Stimulated activated CD8-positive, alpha-beta memory T cell treated with anti-CD3 and anti-CD28 coated beads, Interleukin-12 subunit alpha, Interleukin-12 subunit beta, amount 100 ng/mL, for 24 hours (primary cell): ENCODE results near the gene HECTD1.
"Not testable (repeated sequence)": the region's sequence is repeated elsewhere in the genome, so short reads cannot be mapped to it uniquely, and the experiment has no call there.

Experiments
- DNase-seq: peaks from one replicate; pipeline ENCODE4 v3.0.0-alpha.2; 2020; ENCODE audit errors: extremely low read depth

The HECTD1 gene

DNA sequence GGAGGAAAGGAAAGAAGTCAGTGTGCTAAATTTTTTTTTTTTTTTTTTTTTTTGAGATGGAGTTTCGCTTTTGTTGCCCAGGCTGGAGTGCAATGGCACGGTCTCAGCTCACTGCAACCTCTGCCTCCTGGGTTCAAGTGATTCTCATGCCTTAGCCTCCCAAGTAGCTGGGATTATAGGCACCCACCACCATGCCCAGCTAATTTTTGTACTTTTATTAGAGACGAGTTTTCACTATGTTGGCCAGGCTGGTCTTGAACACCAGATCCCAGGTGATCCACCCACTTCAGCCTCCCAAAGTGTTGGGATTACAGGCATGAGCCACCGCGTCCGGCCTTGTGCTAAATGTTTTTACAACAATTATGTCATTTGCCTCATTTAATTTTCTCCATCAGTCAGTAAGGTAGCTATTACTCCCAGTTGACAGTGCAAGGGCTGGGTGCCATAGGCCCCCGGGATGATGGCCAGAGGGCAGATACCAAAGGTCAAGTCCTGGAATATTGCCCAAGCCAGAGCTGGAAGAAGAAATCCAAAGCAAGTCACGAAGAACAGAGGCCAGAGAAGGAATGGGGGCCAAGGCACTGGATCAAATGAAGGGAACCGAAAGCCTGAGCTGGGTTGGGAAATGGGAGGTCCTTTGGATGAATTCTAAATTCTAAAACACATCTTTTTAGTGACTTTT, 154.5 kb downstream of the HECTD1 start:
- DNase-seq = not testable (repeated sequence)

DNA sequence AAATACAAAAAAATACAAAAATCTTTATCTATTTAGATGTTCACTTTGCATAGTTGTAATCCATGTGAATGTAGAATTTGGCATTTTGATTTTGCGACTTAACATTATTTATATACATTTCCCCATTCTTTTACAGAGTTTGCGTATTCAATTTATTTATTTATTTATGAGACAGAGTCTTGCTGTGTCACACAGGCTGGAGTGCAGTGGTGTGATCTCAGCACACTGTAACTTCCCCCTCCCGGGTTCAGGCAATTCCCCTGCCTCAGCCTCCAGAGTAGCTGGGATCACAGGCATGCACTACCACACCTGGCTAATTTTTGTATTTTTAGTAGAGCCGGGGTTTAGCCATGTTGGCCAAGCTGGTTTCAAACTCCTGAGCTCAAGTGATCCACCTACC, 156.1 kb downstream of the HECTD1 start:
- no peak for DNase-seq

DNA sequence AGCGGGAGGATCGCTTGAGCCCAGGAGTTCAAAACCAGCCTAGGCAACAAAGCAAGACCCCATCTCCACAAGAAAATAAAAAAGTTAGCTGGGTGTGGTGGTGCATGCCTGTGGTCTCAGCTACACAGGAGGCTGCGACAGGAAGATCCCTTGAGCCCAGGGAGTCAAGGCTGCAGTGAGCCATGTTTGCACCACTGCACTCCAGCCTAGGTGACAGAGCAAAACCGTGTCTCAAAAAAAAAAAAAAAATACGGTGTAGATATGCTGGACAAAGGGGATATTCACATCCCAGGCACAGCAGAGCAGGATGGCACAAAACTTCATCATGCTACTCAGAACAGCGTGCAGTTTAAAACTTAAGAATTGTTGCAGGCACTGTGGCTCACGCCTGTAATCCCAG, 156.6 kb downstream of the HECTD1 start:
- DNase-seq = no peak
